ENCODE measurements around the gene SPECC1. TPM values are rescaled to one million over a fixed set of nuclear protein-coding genes. Genes with fewer than 3 reads are reported as not detected.

The SPECC1 gene
- total and polyA plus RNA-seq, 12 donors = 19.2 to 96.1 (median 40.3) TPM

DNA sequence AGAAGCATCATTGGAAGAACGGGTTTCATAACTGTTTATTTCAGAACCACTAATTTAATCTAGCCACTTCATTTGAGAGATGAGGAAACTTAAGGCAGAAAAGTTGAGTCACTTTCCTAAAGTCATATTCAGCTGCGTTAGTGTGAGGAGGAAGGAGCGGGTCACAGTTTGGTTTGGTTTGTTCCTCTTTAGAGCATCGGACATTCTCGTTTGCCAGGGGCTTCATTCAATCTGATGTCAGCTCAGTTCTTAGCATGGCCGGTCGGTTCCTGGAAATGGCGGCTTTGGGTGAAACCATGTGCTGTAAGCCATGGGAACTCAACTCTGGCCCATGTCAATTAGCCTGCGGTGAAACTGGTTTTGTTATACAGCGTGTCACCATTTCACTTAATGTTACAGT lies 271.7 kb downstream of the SPECC1 start:
- peak in 1 of 7 donors; percentile 46 for DNase-seq
- Histone ChIP-seq H3K36me3 (replicated peaks in 1 of 2) (no peaks in the 10 kb centered on the region), H3K4me1 (replicated peaks in 1 of 2) (peaks cover 0 to 5% of the 10 kb centered on the region in 2 donors), H3K9me3 (replicated peaks in 1 of 3) (no peaks in the 10 kb centered on the region), H3K27ac (no peak overlapping the region), H3K4me3 (no peak overlapping the region), H3K27me3 (no peaks in the 10 kb centered on the region)
- TF ChIP-seq POLR2A (IDR thresholded peaks at IDR 0.05) = no peak
- TF ChIP-seq, protein P1, sequence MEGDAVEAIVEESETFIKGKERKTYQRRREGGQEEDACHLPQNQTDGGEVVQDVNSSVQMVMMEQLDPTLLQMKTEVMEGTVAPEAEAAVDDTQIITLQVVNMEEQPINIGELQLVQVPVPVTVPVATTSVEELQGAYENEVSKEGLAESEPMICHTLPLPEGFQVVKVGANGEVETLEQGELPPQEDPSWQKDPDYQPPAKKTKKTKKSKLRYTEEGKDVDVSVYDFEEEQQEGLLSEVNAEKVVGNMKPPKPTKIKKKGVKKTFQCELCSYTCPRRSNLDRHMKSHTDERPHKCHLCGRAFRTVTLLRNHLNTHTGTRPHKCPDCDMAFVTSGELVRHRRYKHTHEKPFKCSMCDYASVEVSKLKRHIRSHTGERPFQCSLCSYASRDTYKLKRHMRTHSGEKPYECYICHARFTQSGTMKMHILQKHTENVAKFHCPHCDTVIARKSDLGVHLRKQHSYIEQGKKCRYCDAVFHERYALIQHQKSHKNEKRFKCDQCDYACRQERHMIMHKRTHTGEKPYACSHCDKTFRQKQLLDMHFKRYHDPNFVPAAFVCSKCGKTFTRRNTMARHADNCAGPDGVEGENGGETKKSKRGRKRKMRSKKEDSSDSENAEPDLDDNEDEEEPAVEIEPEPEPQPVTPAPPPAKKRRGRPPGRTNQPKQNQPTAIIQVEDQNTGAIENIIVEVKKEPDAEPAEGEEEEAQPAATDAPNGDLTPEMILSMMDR (IDR thresholded peaks at IDR 0.05) = no peak
- WGBS, 4 donors = 86 to 97% (median 90%) methylated on average over 10 of the region's 10 CpGs
- intact Hi-C loops (cut with DNase I) = no loop called here

DNA sequence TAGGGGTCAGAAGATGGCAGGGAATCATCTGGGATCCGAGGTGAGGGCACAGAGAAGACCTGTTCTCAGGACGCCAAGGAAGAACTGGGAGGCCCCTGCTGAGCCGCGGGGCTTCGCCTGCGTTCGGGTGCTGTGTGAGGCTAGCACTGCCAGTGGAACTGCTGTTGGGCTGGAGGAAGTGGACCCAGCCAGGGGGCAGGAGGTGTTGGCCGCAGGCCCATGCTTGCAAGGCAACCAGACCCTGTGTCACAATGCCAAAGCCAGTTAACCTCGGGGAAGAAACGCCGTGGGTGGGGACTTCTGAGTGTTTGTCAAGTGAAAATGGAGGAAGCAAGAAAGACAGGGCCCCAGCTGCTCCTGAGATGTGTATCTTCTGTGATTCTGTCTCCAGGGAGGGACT lies 272.7 kb downstream of the SPECC1 start:
- no peaks in the 10 kb centered on the region for H3K36me3 ChIP-seq (replicated peaks in 1 of 2)
- no peak overlapping the region for H3K4me3 ChIP-seq
- peaks cover 0 to 5% of the 10 kb centered on the region in 2 donors for H3K4me1 ChIP-seq (replicated peaks in 1 of 2)
- H3K27ac ChIP-seq = peak overlapping the region in 1 of 5 donors; percentile 8
- no peaks in the 10 kb centered on the region for H3K27me3 ChIP-seq
- WGBS, 4 donors = 46 to 65% (median 62%) methylated on average over 7 to 11 of the region's 11 CpGs
- TF ChIP-seq, protein P1 (IDR thresholded peaks at IDR 0.05) = no peak
- no peak for TF ChIP-seq POLR2A (IDR thresholded peaks at IDR 0.05)
- peak; percentile 30 to 70 (median 56) for DNase-seq
- H3K9me3 ChIP-seq (replicated peaks in 1 of 3) = no peaks in the 10 kb centered on the region
- intact Hi-C loops (cut with DNase I) = no loop called here

DNA sequence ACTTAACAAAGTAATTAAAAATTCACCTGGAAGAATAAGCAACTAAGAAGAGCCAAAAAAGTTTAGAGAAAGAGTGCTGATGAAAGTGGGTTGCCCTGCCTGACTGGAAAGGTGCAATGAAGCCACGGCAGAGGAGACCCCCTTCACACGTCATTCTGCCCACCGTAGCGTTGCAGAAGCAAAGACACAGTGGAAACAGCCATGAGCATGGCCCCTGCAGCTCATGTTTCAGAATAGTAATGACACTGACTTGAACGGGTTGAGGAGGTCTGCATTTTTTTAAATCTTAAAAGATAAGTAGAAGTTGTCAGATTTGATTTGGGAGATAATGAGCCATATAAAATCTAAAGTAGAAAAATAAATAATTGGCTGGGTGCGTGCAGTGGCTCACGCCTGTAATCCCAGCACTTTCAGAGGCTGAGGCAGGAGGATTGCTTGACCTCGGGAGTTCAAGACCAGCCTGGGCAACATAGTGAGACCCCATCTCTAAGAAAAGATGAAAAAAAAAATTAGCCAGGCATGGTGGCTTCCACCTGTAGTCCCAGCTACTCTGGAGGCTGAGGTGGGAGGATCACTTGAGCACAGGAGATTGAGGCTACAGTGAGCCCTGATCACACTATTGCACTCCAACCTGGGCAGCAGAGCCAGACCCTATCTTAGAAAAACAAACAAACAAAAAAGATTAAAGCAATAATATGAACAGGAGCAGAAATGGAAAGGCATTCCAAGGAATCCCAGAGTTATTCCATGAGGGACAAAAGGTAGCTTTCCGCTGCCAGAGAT lies 273.6 kb downstream of the SPECC1 start:
- H3K9me3 ChIP-seq (replicated peaks in 1 of 3) = no peaks in the 10 kb centered on the region
- H3K4me1 ChIP-seq (replicated peaks in 1 of 2) = peaks cover 0 to 5% of the 10 kb centered on the region in 2 donors
- no peaks in the 10 kb centered on the region for H3K27me3 ChIP-seq
- H3K4me3 ChIP-seq = no peak overlapping the region
- WGBS, 4 donors = 87 to 94% (median 90%) methylated on average over 9 of the region's 9 CpGs
- H3K36me3 ChIP-seq (replicated peaks in 1 of 2) = no peaks in the 10 kb centered on the region
- TF ChIP-seq, protein P1 (IDR thresholded peaks at IDR 0.05) = no peak
- no peak for TF ChIP-seq POLR2A (IDR thresholded peaks at IDR 0.05)
- intact Hi-C loops (cut with DNase I) = no loop called here
- DNase-seq = peak in 1 of 7 donors; percentile 10
- H3K27ac ChIP-seq = no peak overlapping the region

DNA sequence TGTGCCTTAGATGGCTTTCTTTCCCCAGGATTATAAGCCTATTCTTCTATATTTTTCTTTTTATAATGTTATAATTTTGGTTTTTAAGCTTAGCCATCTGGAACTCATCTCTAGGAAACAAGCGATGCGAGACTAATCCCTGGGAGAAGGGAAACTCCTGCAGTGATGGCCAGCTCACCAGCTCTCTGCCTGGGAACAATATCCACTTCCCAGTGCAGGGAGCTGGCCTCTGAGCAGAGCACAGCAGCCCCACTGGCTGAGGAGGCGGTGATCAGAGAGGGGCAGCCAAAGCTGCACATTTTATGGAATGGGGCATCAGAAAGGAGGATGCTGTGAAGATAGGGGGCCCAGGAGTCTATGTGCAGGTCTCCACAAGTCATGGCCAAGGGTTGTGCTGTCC lies 274.9 kb downstream of the SPECC1 start:
- Histone ChIP-seq H3K27ac (no peak overlapping the region), H3K4me3 (no peak overlapping the region), H3K9me3 (replicated peaks in 1 of 3) (no peaks in the 10 kb centered on the region), H3K36me3 (replicated peaks in 1 of 2) (no peaks in the 10 kb centered on the region), H3K4me1 (replicated peaks in 1 of 2) (peaks cover 0 to 5% of the 10 kb centered on the region in 2 donors), H3K27me3 (no peaks in the 10 kb centered on the region)
- TF ChIP-seq POLR2A (IDR thresholded peaks at IDR 0.05) = no peak
- TF ChIP-seq, protein P1 (IDR thresholded peaks at IDR 0.05) = no peak
- intact Hi-C loops (cut with DNase I) = no loop called here
- 85 to 95% (median 90%) methylated on average over 3 of the region's 3 CpGs for WGBS, 4 donors
- no peak for DNase-seq

All from adrenal gland (tissue), 12 donors.